C4-2B (cell line): ENCODE measurements around the gene CCDC148.

Experiments
- ZFX ChIP-seq: fragments of 450-650 bp; IDR thresholded peaks from 2 replicates; pipeline ENCODE4 v1.6.1; 2017
- TF ChIP-seq, protein P1 (sequence below): fragments of 450-650 bp; conservative IDR thresholded peaks from 2 replicates; pipeline ENCODE4 v1.5.1; 2017; ENCODE audit warnings: mild to moderate bottlenecking

GRCh38 chr2:158317642-158318041 is 138.9 kb downstream of the CCDC148 start:
- TF ChIP-seq, protein P1, sequence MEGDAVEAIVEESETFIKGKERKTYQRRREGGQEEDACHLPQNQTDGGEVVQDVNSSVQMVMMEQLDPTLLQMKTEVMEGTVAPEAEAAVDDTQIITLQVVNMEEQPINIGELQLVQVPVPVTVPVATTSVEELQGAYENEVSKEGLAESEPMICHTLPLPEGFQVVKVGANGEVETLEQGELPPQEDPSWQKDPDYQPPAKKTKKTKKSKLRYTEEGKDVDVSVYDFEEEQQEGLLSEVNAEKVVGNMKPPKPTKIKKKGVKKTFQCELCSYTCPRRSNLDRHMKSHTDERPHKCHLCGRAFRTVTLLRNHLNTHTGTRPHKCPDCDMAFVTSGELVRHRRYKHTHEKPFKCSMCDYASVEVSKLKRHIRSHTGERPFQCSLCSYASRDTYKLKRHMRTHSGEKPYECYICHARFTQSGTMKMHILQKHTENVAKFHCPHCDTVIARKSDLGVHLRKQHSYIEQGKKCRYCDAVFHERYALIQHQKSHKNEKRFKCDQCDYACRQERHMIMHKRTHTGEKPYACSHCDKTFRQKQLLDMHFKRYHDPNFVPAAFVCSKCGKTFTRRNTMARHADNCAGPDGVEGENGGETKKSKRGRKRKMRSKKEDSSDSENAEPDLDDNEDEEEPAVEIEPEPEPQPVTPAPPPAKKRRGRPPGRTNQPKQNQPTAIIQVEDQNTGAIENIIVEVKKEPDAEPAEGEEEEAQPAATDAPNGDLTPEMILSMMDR, result no peak
- TF ChIP-seq ZFX, result no peak
